MM.1S (cell line): ENCODE data around the gene CERS6.

ENCODE experiments used
- DNase-seq: peaks from one replicate; pipeline ENCODE4 v3.0.0-alpha.2; 2015
- H2AFZ ChIP-seq: fragments of 300-600 bp; sonication (generic); 2 replicates; pipeline ENCODE4 v1.6.0; 2016; ENCODE audit warnings: antibody characterized with exemption, low read length
- H3F3A ChIP-seq: fragments of 300-600 bp; sonication (generic); 2 replicates; pipeline ENCODE4 v1.6.1; 2016; ENCODE audit warnings: mild to moderate bottlenecking, antibody characterized with exemption, low read length, moderate library complexity, mixed read lengths; ENCODE audit not compliant: insufficient read depth
- H3K27ac ChIP-seq: fragments of 300-600 bp; sonication (generic); 2 replicates; pipeline ENCODE4 v1.5.1; 2016; ENCODE audit warnings: mild to moderate bottlenecking, low read length
- H3K27me3 ChIP-seq: fragments of 300-600 bp; sonication (generic); replicated peaks from 2 replicates; pipeline ENCODE4 v1.6.0; 2016; ENCODE audit warnings: low read length; ENCODE audit not compliant: insufficient read depth
- H3K36me3 ChIP-seq: fragments of 300-600 bp; sonication (generic); replicated peaks from 2 replicates; pipeline ENCODE4 v1.6.1; 2016; ENCODE audit warnings: mild to moderate bottlenecking, low read length, mixed read lengths; ENCODE audit not compliant: insufficient read depth
- H3K4me1 ChIP-seq: fragments of 300-600 bp; sonication (generic); 2 replicates; pipeline ENCODE4 v1.6.1; 2016; ENCODE audit warnings: low read length, mixed read lengths
- H3K4me2 ChIP-seq: fragments of 300-600 bp; sonication (generic); 2 replicates; pipeline ENCODE4 v1.6.0; 2016; ENCODE audit warnings: low read depth, low read length
- H3K4me3 ChIP-seq: fragments of 300-600 bp; sonication (generic); 2 replicates; pipeline ENCODE4 v1.5.1; 2016; ENCODE audit warnings: low read length, mixed read lengths
- H3K79me2 ChIP-seq: fragments of 300-600 bp; sonication (generic); 2 replicates; pipeline ENCODE4 v1.6.1; 2016; ENCODE audit warnings: mixed run types, low read length, mixed read lengths
- H3K9ac ChIP-seq: fragments of 300-600 bp; sonication (generic); 2 replicates; pipeline ENCODE4 v1.6.1; 2016; ENCODE audit warnings: low read length, mixed read lengths
- H3K9me2 ChIP-seq: fragments of 300-600 bp; sonication (generic); replicated peaks from 2 replicates; pipeline ENCODE4 v1.6.1; 2016; ENCODE audit warnings: mild to moderate bottlenecking, low read length, mixed read lengths; ENCODE audit not compliant: insufficient read depth
- H3K9me3 ChIP-seq: fragments of 300-600 bp; sonication (generic); replicated peaks from 2 replicates; pipeline ENCODE4 v1.6.1; 2016; ENCODE audit warnings: mild to moderate bottlenecking, low read length, mixed read lengths; ENCODE audit not compliant: insufficient read depth
- H4K20me1 ChIP-seq: fragments of 300-600 bp; sonication (generic); 2 replicates; pipeline ENCODE4 v1.6.1; 2016; ENCODE audit warnings: mild to moderate bottlenecking, low read length, moderate library complexity, mixed read lengths; ENCODE audit not compliant: insufficient read depth
- CTCF ChIP-seq: fragments of 300-600 bp; sonication (generic); IDR thresholded peaks from 2 replicates; pipeline ENCODE4 v1.5.1; 2016; ENCODE audit warnings: antibody characterized with exemption, low read length, mixed read lengths
- EZH2 ChIP-seq: fragments of 300-600 bp; sonication (generic); optimal IDR thresholded peaks from 2 replicates; pipeline ENCODE3; 2017; ENCODE audit warnings: low read depth, mild to moderate bottlenecking, antibody characterized with exemption, low read length, mixed read lengths
- EZH2phosphoT487 ChIP-seq: fragments of 300-600 bp; sonication (generic); IDR thresholded peaks from 2 replicates; pipeline ENCODE4 v1.6.1; 2018; ENCODE audit warnings: antibody characterized with exemption, low read length

The CERS6 gene

DNA sequence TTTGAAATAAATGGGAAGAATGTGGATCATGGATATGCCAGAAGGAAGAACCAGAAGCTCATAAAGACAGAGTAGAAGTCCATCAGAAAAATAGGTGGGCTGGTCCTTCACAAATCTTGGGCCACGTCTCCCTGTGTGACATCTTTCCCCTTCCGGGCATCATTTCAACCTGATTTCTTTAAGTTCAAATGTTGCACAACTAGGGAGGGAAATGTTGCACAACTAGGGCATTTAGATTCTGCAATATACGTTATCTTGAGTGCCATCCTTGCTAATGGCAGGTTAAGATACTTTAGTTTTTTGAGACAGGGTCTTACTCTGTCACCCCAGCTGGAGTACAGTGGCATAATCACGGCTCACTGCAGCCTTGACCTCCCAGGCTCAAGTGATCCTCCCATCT is 129.6 kb downstream of the CERS6 start:
- Histone ChIP-seq H3K4me3 (no peak overlapping the region), H4K20me1 (no peaks in the 10 kb centered on the region), H3K79me2 (peaks cover 8% of the 10 kb centered on the region; the same call in 1 of the 2 replicates), H3K27me3 (no peaks in the 10 kb centered on the region), H3K9ac (no peak overlapping the region), H3K27ac (no peak overlapping the region), H3K36me3 (no peaks in the 10 kb centered on the region), H3K4me1 (peaks cover 14% of the 10 kb centered on the region; the same call in 1 of the 2 replicates), H3F3A (no peaks in the 10 kb centered on the region), H2AFZ (no peak overlapping the region), H3K9me2 (no peaks in the 10 kb centered on the region), H3K9me3 (no peaks in the 10 kb centered on the region), H3K4me2 (no peak overlapping the region)
- DNase-seq: no peak
- no peak for TF ChIP-seq CTCF
- no peak for TF ChIP-seq EZH2
- no peak for TF ChIP-seq EZH2phosphoT487

DNA sequence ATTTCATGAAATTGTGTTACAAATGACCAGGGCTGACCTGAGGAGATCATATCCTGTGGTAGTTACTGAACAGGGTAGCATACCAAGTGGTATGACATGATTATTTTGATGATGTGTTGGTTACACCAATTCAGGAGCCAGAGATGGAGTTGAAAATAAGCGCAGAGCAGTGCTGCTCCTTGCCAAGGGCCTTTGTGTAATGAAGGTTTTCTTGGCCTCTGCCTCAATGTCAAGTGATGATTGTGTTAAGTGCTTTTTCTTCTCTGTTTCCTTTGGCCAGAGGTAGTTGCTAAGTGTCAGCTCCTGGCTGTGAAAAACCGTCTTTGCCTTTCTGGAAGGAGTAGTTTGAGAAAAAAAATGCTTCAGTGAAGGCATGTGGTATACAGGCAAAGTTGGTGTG is 131.2 kb downstream of the CERS6 start:
- Histone ChIP-seq H3K36me3 (no peaks in the 10 kb centered on the region), H3K27me3 (no peaks in the 10 kb centered on the region), H3K27ac (no peak overlapping the region), H3K4me2 (no peak overlapping the region), H2AFZ (no peak overlapping the region), H3K4me1 (peaks cover 14% of the 10 kb centered on the region; the same call in 1 of the 2 replicates), H3K79me2 (peaks cover 7% of the 10 kb centered on the region; the same call in 1 of the 2 replicates), H3K4me3 (no peak overlapping the region), H4K20me1 (no peaks in the 10 kb centered on the region), H3K9me2 (no peaks in the 10 kb centered on the region), H3K9ac (no peak overlapping the region), H3K9me3 (no peaks in the 10 kb centered on the region), H3F3A (no peaks in the 10 kb centered on the region)
- DNase-seq: no peak
- no peak for TF ChIP-seq EZH2phosphoT487
- TF ChIP-seq EZH2: no peak
- no peak for TF ChIP-seq CTCF

DNA sequence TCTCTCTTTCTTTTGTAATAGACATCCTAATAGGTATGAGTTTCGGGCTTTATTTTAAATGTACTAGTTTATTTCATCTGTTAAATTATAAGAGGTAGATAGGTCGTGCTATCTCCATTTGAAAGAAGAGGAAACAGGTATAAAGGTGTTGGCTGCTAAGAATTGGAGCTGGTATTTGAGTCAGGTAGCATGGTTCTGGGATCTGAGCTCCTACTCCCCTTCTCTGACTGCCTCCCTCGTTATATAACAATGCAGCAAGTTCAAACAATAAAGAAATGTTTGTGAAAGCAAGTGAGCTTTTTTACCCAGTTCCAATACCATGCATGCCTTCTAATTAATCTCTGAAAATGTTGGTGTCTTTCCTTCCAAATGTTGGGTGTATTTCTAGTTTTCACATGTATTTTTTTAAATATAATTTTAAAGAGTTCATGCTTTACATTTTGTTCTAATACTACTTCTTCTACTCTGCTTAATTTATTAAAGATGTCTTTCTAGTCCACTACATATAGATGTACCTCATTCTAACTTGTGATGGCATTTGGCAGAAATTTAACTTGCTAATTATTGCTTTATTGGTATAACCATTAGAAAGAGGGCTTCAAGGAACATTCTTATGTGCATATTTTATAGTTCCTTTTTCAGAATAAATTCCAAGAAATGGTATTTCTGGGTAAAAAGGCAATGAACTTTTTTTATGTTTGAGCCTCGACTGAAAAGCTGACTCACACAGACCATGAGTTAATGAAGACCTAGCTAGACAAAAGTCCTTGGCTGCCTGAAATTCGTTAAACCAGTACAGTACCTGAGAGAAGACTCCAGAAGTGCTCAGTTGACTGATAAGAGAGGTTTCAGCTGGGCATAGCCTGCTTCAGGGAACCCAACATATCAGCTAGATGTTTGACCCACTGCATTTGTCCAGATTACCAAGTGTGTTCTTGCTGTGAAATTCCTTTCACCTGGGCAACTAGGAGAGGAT is 133.5 kb downstream of the CERS6 start:
- H3K4me3 ChIP-seq: no peak overlapping the region
- H4K20me1 ChIP-seq: no peaks in the 10 kb centered on the region
- no peak for DNase-seq
- no peak for TF ChIP-seq CTCF
- TF ChIP-seq EZH2: no peak
- TF ChIP-seq EZH2phosphoT487: no peak
- 0 out of 2 replicates have a peak, but pooled peaks cover 3% of the 10 kb centered on the region for H3K79me2 ChIP-seq
- no peaks in the 10 kb centered on the region; the same call in 1 of the 2 replicates for H3F3A ChIP-seq
- no peak overlapping the region for H3K27ac ChIP-seq
- H3K9ac ChIP-seq: no peak overlapping the region
- H3K4me1 ChIP-seq: peaks cover 15% of the 10 kb centered on the region
- no peaks in the 10 kb centered on the region for H3K9me2 ChIP-seq
- H3K27me3 ChIP-seq: no peaks in the 10 kb centered on the region
- H2AFZ ChIP-seq: no peak overlapping the region
- no peaks in the 10 kb centered on the region for H3K9me3 ChIP-seq
- H3K4me2 ChIP-seq: no peak overlapping the region
- H3K36me3 ChIP-seq: no peaks in the 10 kb centered on the region
